Esophagus squamous epithelium (tissue), 5 donors: Measurements from ENCODE around the gene SNX24. TPM values are rescaled to one million over a fixed set of nuclear protein-coding genes. Genes with fewer than 3 reads are reported as not detected.

Experiments used
- DNase-seq: peaks from one replicate; lab custom pipeline; 2025; lab: John Stamatoyannopoulos, UW
- H3K27ac ChIP-seq, 4 donors: fragments of 200-600 bp; sonication (generic); one replicate each; pipeline ENCODE4 v1.5.1; 2016 to 2019; ENCODE audit warnings: mild to moderate bottlenecking in 1 of 4
- H3K27me3 ChIP-seq, 4 donors: fragments of 200-600 bp; sonication (generic); 1 replicate in 3 of 4; 2 replicates in 1 of 4; pipeline versions ENCODE4 v1.5.1 to v1.6.0; 2017 to 2021; ENCODE audit warnings: antibody characterized with exemption in 1 of 4
- H3K36me3 ChIP-seq, 3 donors: fragments of 200-600 bp; sonication (generic); one replicate each; pipeline ENCODE4 v1.5.1; 2016 to 2019
- H3K4me1 ChIP-seq, 3 donors: fragments of 200-600 bp; sonication (generic); one replicate each; pipeline ENCODE4 v1.5.1; 2017 to 2019
- H3K4me3 ChIP-seq, 4 donors: fragments of 200-600 bp; sonication (generic); 1 replicate in 3 of 4; 2 replicates in 1 of 4; pipeline ENCODE4 v1.5.1; 2016 to 2019; ENCODE audit warnings: mild to moderate bottlenecking in 2 of 4, moderate library complexity in 1 of 4
- H3K9me3 ChIP-seq, 3 donors: fragments of 200-600 bp; sonication (generic); one replicate each; pipeline ENCODE4 v1.5.1; 2016 to 2019
- CTCF ChIP-seq, 6 experiments: fragments of 450-650 bp in 4 of 6; fragments of 200-600 bp in 2 of 6; sonication (generic) in 2 of 6; IDR thresholded peaks; one replicate each; pipeline ENCODE4 v1.5.1; 2016 to 2019; ENCODE audit warnings: antibody characterized with exemption in 6 of 6, mild to moderate bottlenecking in 4 of 6, moderate library complexity in 4 of 6
- POLR2A ChIP-seq, 4 donors: fragments of 450-650 bp; IDR thresholded peaks; one replicate each; pipeline ENCODE4 v1.6.1; 2017; ENCODE audit warnings: antibody characterized with exemption in 4 of 4, mild to moderate bottlenecking in 4 of 4, moderate library complexity in 3 of 4
- WGBS, 2 donors: methylation state at CpG; one replicate each; pipeline ENCODE4 v1.1.5; 2018; 5-methylcytosine and 5-hydroxymethylcytosine counted together
- intact Hi-C: fragments of 100-400 bp; cut with DNase I; formaldehyde crosslinking; loops from one replicate; pipeline ENCODE4 v1.15.0; 2022
- total RNA-seq, 4 donors: library from RNA; depleted of rRNA; stranded (reverse); fragments of >200 nt; gene quantifications; one replicate each; pipeline ENCODE4 v1.1.0, GENCODE V29; 2016
- donor health status: DM: yes; HTN: yes; CAD: no.

Gene SNX24
- total RNA-seq, 4 donors from 2014 or later, result 24.4 to 35.3 (median 28.6) TPM

GRCh38 chr5:122929980-122930379 lies 84.6 kb downstream of the SNX24 start:
- WGBS, 2 donors, result 95 to 100% methylated on average over 1 of the region's 1 CpG
- no peaks in the 10 kb centered on the region for H3K9me3 ChIP-seq
- H3K4me3 ChIP-seq, result no peak overlapping the region
- DNase-seq, result no peak
- H3K4me1 ChIP-seq, result peaks cover 0 to 13% (median 0%) of the 10 kb centered on the region in 3 donors
- no peak for TF ChIP-seq POLR2A (IDR thresholded peaks at IDR 0.05)
- TF ChIP-seq CTCF (IDR thresholded peaks at IDR 0.05), result no peak
- intact Hi-C loops, result no loop called here
- no peaks in the 10 kb centered on the region for H3K36me3 ChIP-seq
- H3K27me3 ChIP-seq, result no peaks in the 10 kb centered on the region
- H3K27ac ChIP-seq, result no peak overlapping the region

GRCh38 chr5:122933956-122934355 lies 88.5 kb downstream of the SNX24 start:
- intact Hi-C loops, result no loop called here
- no peak for DNase-seq

GRCh38 chr5:122936088-122936487 lies 90.7 kb downstream of the SNX24 start:
- DNase-seq, result no peak
- Histone ChIP-seq H3K4me3 (no peak overlapping the region), H3K27ac (no peak overlapping the region), H3K27me3 (no peaks in the 10 kb centered on the region), H3K4me1 (peaks cover 0 to 23% (median 0%) of the 10 kb centered on the region in 3 donors), H3K36me3 (peaks cover 0 to 10% (median 0%) of the 10 kb centered on the region in 3 donors), H3K9me3 (no peaks in the 10 kb centered on the region)
- intact Hi-C loops, result no loop called here
- TF ChIP-seq CTCF (IDR thresholded peaks at IDR 0.05) (no peak), POLR2A (IDR thresholded peaks at IDR 0.05) (no peak)
- WGBS, 2 donors, result 85 to 91% methylated on average over 1 of the region's 1 CpG

More at GRCh38 chr5:122933956-122934355, 88.5 kb downstream of the SNX24 start:
- peak overlapping the region in 1 of 4 donors; percentile 4 for H3K27ac ChIP-seq
- H3K27me3 ChIP-seq, result no peaks in the 10 kb centered on the region
- 84 to 86% methylated on average over 5 to 6 of the region's 7 CpGs for WGBS, 2 donors
- no peaks in the 10 kb centered on the region for H3K36me3 ChIP-seq
- H3K9me3 ChIP-seq, result no peaks in the 10 kb centered on the region
- no peak for TF ChIP-seq POLR2A (IDR thresholded peaks at IDR 0.05)
- no peak overlapping the region for H3K4me3 ChIP-seq
- peaks cover 0 to 23% (median 0%) of the 10 kb centered on the region in 3 donors for H3K4me1 ChIP-seq

- Histone ChIP-seq H3K4me1 (peaks cover 0 to 38% (median 9%) of the 10 kb centered on the region in 3 donors), H3K9me3 (no peaks in the 10 kb centered on the region), H3K27me3 (no peaks in the 10 kb centered on the region), H3K27ac (no peak overlapping the region), H3K4me3 (no peak overlapping the region), H3K36me3 (peaks cover 0 to 10% (median 0%) of the 10 kb centered on the region in 3 donors)
- WGBS, 2 donors, result 32 to 46% methylated on average over 4 of the region's 4 CpGs
- no peak for TF ChIP-seq POLR2A (IDR thresholded peaks at IDR 0.05)
- TF ChIP-seq CTCF (IDR thresholded peaks at IDR 0.05), result no peak
- DNase-seq, result no peak
- intact Hi-C loops, result no loop called here
Observed at GRCh38 chr5:122937914-122938313, 92.5 kb downstream of the SNX24 start.

DNA sequence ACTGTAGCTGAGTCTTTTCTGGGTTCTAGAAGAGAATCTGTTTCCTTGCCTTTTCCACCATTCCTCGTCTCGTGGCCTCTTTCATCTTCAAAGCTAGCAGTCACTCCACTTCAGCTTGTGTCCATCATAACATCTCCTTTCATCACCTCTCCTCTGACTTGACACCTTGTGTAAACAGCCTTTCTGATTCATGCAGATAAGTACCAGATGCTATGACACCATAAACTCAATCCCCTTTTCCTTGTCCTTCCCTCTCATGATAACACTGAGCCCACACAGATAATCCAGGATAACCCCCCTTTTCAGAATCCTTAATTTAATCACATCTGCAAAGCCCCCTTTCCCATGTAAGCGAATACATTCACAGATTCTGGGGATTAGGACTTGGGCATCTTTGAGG lies 95.5 kb downstream of the SNX24 start:
- 91 to 100% methylated on average over 3 of the region's 3 CpGs for WGBS, 2 donors
- H3K27ac ChIP-seq, result no peak overlapping the region

More for the DNA sequence above, 95.5 kb downstream of the SNX24 start:
- intact Hi-C loops, result no loop called here
- TF ChIP-seq POLR2A (IDR thresholded peaks at IDR 0.05) (no peak), CTCF (IDR thresholded peaks at IDR 0.05) (no peak)
- Histone ChIP-seq H3K36me3 (peaks cover 0 to 10% (median 0%) of the 10 kb centered on the region in 3 donors), H3K9me3 (no peaks in the 10 kb centered on the region), H3K27me3 (no peaks in the 10 kb centered on the region), H3K4me1 (peaks cover 0 to 30% (median 9%) of the 10 kb centered on the region in 3 donors), H3K4me3 (no peak overlapping the region)
- no peak for DNase-seq
